Measurements from ENCODE around the gene GZMA.

- no peak for TF ChIP-seq GATA3 (IDR thresholded peaks at IDR 0.05; ENCODE audit: low read depth, low read length)
- no peak for TF ChIP-seq GATA2 (IDR thresholded peaks at IDR 0.05; ENCODE audit: low read depth, low read length)
Observed at GRCh38 chr5:55146080-55146479, 43.6 kb downstream of the GZMA start.
